Kidney tubule cell (primary cell): ENCODE measurements around the gene GRIN1.

Experiments
- DNase-seq: peaks from one replicate; pipeline ENCODE4 v3.0.0-alpha.2; 2018; ENCODE audit warnings: low spot score

Gene GRIN1

GRCh38 chr9:137216188-137216965 lies 77.4 kb downstream of the GRIN1 start:
- DNase-seq: no peak

- peak; percentile 75 for DNase-seq
These were observed 78.6 kb downstream of the GRIN1 start for GRCh38 chr9:137217276-137218211.

GRCh38 chr9:137218212-137218753 lies 79.3 kb downstream of the GRIN1 start:
- DNase-seq: no peak
